Measurements from ENCODE around the gene SCYGR3. TPM values are rescaled to one million over a fixed set of nuclear protein-coding genes. Genes with fewer than 3 reads are reported as not detected.

The SCYGR3 gene
- total and polyA plus RNA-seq, 4 donors: not detected

DNA sequence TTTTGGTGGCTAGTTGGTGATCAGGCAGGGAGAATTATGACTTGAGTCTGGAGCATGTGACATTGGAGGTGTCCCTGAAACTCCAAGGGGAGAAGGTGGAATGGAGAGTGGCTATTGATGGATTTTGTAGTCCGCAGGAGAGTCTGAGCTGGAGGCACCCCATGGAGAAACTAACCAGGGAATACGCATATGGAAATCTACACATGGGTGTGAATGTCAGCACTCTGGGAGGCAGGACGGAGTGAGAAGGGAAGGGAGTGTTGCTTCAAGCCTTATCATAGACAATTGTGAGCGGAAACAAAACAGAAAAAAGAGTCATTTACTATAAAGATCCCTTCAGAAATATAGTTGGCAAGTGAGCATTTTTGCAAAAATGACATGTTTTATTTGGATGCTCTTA, 2.0 kb upstream of the SCYGR3 start:
- TF ChIP-seq, protein P1, sequence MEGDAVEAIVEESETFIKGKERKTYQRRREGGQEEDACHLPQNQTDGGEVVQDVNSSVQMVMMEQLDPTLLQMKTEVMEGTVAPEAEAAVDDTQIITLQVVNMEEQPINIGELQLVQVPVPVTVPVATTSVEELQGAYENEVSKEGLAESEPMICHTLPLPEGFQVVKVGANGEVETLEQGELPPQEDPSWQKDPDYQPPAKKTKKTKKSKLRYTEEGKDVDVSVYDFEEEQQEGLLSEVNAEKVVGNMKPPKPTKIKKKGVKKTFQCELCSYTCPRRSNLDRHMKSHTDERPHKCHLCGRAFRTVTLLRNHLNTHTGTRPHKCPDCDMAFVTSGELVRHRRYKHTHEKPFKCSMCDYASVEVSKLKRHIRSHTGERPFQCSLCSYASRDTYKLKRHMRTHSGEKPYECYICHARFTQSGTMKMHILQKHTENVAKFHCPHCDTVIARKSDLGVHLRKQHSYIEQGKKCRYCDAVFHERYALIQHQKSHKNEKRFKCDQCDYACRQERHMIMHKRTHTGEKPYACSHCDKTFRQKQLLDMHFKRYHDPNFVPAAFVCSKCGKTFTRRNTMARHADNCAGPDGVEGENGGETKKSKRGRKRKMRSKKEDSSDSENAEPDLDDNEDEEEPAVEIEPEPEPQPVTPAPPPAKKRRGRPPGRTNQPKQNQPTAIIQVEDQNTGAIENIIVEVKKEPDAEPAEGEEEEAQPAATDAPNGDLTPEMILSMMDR (IDR thresholded peaks at IDR 0.05; ENCODE audit: control extremely low read depth, extremely low read depth): no peak
- ATAC-seq (ENCODE audit: insufficient read depth, low FRiP score): no peak
- H3K27ac ChIP-seq (ENCODE audit: low read depth in 1 of 2, low read length in 1 of 2): no peak overlapping the region
- H3K27me3 ChIP-seq (ENCODE audit: control insufficient read depth in 3 of 3, insufficient read depth in 3 of 3, low read length in 2 of 3): no peaks in the 10 kb centered on the region
- no peaks in the 10 kb centered on the region for H3K36me3 ChIP-seq (ENCODE audit: control insufficient read depth in 4 of 4, insufficient read depth in 4 of 4, low read length in 4 of 4)
- no peak overlapping the region for H3K9ac ChIP-seq (ENCODE audit: insufficient read depth in 1 of 2, low read length in 2 of 2)
- no peak for DNase-seq
- no peak overlapping the region for H3K4me3 ChIP-seq
- no peaks in the 10 kb centered on the region for H3K4me1 ChIP-seq (ENCODE audit: control insufficient read depth in 5 of 5, insufficient read depth in 5 of 5, low read length in 5 of 5)
- peaks cover 0 to 1% (median 0%) of the 10 kb centered on the region in 4 donors for H3K9me3 ChIP-seq (ENCODE audit: control insufficient read depth in 4 of 4, insufficient read depth in 3 of 4, low read length in 3 of 4)
- WGBS, 2 donors: 73 to 89% methylated on average over 4 of the region's 4 CpGs

GRCh38 chr2:227615906-227616305, 1.3 kb upstream of the SCYGR3 start:
- DNase-seq: no peak
- no peak overlapping the region for H3K4me3 ChIP-seq
- H3K4me1 ChIP-seq (ENCODE audit: control insufficient read depth in 5 of 5, insufficient read depth in 5 of 5, low read length in 5 of 5): no peaks in the 10 kb centered on the region
- no peak overlapping the region for H3K27ac ChIP-seq (ENCODE audit: low read depth in 1 of 2, low read length in 1 of 2)
- no peak overlapping the region for H3K9ac ChIP-seq (ENCODE audit: insufficient read depth in 1 of 2, low read length in 2 of 2)
- H3K9me3 ChIP-seq (ENCODE audit: control insufficient read depth in 4 of 4, insufficient read depth in 3 of 4, low read length in 3 of 4): no peaks in the 10 kb centered on the region
- ATAC-seq (ENCODE audit: insufficient read depth, low FRiP score): no peak
- TF ChIP-seq, protein P1 (IDR thresholded peaks at IDR 0.05; ENCODE audit: control extremely low read depth, extremely low read depth): no peak
- no peaks in the 10 kb centered on the region for H3K36me3 ChIP-seq (ENCODE audit: control insufficient read depth in 4 of 4, insufficient read depth in 4 of 4, low read length in 4 of 4)
- WGBS, 2 donors: 81 to 85% methylated on average over 5 of the region's 5 CpGs
- no peaks in the 10 kb centered on the region for H3K27me3 ChIP-seq (ENCODE audit: control insufficient read depth in 3 of 3, insufficient read depth in 3 of 3, low read length in 2 of 3)

DNA sequence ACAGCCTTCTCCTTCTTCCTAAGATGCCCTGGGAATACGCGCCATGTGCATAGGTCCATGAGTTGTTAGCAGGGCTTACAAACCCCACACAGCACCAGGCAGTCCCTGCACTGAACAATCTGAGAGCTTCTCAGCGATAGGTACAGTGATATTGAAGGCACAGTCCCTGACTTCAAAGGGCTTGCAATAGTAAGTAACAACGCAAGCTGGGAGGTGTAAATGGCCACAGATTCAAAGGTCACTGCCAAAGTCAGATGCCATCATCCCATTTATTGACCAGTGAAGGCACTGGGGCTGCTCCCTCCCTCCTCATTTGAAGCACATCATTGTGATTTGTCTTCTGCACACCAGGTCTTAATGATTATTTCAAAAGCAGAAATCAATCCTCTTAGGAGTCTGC, 541 bp upstream of the SCYGR3 start:
- DNase-seq: no peak
- Histone ChIP-seq H3K27ac (ENCODE audit: low read depth in 1 of 2, low read length in 1 of 2) (no peak overlapping the region), H3K4me3 (no peak overlapping the region), H3K9me3 (ENCODE audit: control insufficient read depth in 4 of 4, insufficient read depth in 3 of 4, low read length in 3 of 4) (no peaks in the 10 kb centered on the region), H3K36me3 (ENCODE audit: control insufficient read depth in 4 of 4, insufficient read depth in 4 of 4, low read length in 4 of 4) (no peaks in the 10 kb centered on the region), H3K4me1 (ENCODE audit: control insufficient read depth in 5 of 5, insufficient read depth in 5 of 5, low read length in 5 of 5) (no peaks in the 10 kb centered on the region), H3K27me3 (ENCODE audit: control insufficient read depth in 3 of 3, insufficient read depth in 3 of 3, low read length in 2 of 3) (no peaks in the 10 kb centered on the region), H3K9ac (ENCODE audit: insufficient read depth in 1 of 2, low read length in 2 of 2) (no peak overlapping the region)
- 95% methylated on average over 4 of the region's 4 CpGs for WGBS, 2 donors
- ATAC-seq (ENCODE audit: insufficient read depth, low FRiP score): no peak
- TF ChIP-seq, protein P1 (IDR thresholded peaks at IDR 0.05; ENCODE audit: control extremely low read depth, extremely low read depth): no peak

GRCh38 chr2:227614246-227614645, 394 bp downstream of the SCYGR3 start:
- TF ChIP-seq, protein P1 (IDR thresholded peaks at IDR 0.05; ENCODE audit: control extremely low read depth, extremely low read depth): no peak
- Histone ChIP-seq H3K4me1 (ENCODE audit: control insufficient read depth in 5 of 5, insufficient read depth in 5 of 5, low read length in 5 of 5) (no peaks in the 10 kb centered on the region), H3K27me3 (ENCODE audit: control insufficient read depth in 3 of 3, insufficient read depth in 3 of 3, low read length in 2 of 3) (no peaks in the 10 kb centered on the region), H3K27ac (ENCODE audit: low read depth in 1 of 2, low read length in 1 of 2) (no peak overlapping the region), H3K9ac (ENCODE audit: insufficient read depth in 1 of 2, low read length in 2 of 2) (no peak overlapping the region), H3K36me3 (ENCODE audit: control insufficient read depth in 4 of 4, insufficient read depth in 4 of 4, low read length in 4 of 4) (no peaks in the 10 kb centered on the region), H3K9me3 (ENCODE audit: control insufficient read depth in 4 of 4, insufficient read depth in 3 of 4, low read length in 3 of 4) (no peaks in the 10 kb centered on the region), H3K4me3 (no peak overlapping the region)
- ATAC-seq (ENCODE audit: insufficient read depth, low FRiP score) (no peak), DNase-seq (no peak)
- WGBS, 2 donors: 95 to 96% methylated on average over 4 of the region's 4 CpGs
